ENCODE measurements around the gene ENTPD7.
A peak's percentile ranks its signal among the peaks of the same experiment; 100 is the strongest.

The ENTPD7 gene

DNA sequence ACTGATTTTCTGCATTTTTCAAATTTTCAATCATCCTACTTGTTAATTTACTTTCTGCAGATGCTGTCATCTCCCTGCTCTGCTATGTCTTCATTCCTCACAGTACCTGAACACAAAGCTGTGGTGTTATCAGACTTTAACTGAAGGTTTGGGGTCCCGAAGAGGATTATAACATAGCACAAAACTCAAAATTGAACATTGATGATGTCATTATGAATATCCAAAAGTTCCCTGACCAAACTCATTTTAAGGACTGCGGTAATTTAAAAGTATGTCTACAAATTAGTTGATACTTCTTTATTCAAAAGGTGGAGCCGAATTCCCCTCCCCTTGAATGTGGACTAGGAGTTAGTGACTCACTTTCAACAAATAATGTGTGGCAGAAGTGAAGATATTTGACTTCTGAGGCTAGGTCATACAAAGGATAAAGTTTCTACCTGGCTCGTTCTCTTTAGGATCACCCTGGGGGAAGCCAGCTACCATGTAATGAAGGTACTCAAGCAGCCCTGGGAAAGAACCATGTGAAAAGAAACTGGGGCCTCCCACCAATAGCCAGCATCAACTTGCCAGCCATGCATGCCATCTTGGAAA lies 6.4 kb upstream of the ENTPD7 start:
- DNase-seq: no peak

DNA sequence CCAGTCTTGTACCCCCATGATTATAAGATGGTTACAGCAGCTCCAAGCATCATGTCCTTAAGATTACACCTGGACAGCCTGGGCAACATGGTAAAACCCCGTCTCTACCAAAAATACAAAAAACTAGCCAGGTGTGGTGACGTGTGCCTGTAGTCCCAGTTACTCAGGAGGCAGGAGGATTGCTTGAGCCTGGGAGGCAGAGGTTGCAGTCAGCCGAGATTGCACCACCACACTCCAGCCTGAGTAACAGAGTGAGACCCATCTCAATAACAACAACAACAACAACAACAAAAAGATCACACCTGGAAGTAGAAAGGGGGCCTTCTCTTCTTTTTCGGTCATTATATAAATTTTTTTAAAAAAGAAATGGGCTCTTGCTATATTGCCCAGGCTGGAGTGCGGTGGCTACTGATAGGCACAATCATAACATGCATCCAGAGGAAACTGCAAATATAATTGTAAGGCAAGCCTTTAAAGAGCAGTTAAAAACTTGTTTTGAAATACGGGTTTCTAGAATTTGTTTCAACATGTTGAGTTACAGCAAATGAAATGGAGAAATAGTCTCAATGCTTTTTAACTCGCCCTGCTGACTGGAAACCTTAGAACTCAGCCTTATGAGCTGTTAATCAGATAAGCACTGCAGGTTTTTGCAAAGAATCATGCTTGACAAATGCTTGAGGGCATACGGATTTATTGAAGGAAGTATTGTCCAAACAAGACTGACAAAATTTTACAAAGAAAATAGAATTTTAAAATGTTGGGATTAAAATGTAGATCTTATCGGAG lies 4.7 kb upstream of the ENTPD7 start:
- DNase-seq: no peak

DNA sequence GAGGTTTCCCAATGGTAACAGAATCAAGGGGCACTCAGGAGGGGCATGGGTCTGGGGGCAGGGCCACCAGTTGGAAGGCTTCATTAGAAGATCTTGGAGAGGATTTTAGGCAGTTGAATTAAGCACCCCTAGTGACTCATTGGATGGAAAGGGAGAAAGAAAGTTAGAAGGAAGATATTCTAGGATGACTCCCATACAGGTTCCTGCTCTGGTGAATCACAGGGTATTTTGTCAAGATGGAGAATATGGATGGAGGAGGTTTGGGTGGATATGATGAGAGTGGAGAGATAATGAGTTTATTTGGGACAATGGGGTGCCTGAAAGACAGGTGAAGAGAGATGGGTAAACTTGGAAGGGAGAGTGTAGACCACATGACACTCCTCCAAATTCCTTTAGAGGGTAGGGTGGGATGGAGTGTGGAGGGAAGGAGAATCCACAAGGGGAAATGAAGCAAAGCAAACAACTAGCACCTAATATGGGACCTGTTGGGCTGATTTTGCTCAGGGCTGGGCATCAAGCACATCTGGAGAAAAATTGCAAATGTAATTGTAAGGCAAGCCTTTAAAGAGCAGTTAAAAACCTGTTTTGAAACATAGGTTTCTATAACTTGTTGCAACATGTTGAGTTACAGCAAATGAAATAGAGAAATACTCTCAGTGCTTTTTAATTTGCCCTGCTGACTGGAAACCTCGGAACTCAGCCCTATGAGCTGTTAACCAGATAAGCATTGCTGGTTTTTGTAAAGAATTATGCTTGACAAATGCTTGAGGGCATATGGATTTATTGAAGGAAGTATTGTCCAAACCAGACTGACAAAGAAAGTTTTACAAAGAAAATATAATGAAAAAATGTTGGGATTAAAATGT lies 2.9 kb upstream of the ENTPD7 start:
- no peak for DNase-seq

DNA sequence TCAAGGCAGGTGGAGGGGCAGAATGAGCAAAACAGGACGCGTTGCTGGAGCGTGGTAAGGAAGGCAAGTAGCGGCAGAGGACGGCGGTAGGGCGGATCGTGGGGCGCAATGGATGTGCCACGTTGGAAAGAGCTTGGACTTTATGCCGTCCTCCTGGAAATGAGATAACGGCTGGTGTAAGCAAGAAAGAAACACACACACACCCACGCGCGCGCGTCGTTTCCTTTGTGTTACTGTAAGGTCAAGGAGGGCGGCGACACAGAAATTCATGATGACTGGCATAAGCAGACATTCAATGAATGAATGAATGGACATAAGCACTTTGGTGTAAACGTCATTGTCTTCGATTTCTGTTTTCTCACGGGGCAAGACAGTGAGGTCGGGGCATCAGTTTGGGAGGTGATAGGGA lies 683 bp upstream of the ENTPD7 start:
- peak; percentile 59 for DNase-seq

DNA sequence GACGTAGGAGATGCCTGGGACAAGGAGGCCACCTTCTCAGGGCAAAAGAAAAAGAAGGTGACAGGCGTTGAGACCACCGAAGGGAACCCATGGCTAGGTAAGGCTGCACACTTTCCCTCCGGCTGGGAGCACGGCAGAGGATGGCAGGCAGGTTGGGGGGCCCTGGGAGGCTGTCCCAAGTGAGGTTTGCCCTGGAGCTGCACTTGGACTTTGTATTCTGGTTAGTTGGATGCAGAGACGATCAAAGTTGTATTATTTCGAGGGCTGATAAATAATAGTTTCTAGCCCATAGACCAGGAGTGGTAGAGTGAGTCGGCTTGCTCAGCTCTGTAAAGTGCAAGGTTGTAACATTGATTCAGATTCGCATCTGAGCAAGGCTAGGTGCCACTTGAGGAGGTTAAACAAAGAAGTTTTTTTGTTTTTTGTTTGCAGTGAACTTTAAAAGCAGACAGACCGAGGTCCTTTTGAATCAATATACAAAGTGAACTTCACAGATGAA lies 608 bp downstream of the ENTPD7 start:
- no peak for DNase-seq

DNA sequence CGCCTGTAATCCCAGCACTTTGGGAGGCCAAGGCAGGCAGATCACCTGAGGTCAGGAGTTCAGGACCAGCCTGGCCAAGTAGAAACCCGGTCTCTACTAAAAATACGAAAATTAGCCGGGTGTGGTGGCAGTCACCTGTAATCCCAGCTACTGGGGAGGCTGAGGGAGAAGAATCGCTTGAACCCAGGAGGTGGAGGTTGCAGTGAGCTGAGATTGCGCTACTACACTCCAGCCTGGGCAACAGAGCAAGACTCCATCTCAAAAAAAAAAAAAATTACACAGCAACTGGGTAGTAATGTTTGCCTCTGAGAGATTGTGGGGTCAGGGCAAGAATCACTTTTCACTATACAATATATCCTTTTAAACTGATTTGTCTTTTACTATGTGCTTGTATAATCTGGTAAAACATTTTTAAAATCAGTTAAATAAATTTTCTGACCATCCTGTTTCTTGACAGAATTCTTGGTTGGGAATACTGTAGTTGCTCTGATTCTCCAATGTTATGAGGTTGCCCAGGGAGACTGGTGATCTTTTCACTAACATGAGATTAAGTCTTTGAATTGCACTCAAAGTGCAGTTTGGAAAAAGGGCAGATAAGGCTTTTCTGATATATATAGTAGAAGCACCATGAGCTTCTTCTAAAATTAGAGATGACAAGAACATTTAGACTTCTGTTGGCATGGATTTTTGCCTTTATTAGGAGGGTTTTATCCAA lies 1.5 kb downstream of the ENTPD7 start:
- no peak for DNase-seq

DNA sequence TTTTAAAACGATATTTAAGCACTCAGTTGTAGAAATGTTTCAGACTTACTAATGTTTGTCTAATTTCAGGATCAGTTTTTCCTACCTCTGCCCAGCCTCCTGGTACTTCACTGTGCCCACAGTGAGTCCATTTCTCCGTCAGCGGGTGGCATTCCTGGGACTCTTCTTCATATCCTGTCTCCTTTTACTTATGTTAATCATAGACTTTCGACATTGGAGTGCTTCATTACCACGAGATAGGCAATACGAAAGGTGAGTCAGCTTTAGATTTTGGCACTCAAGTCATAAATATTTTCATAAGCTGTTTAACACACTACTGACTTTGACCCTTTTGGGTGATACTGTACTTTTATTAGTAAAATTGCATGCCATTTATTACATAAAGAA lies 2.1 kb downstream of the ENTPD7 start:
- DNase-seq: no peak

DNA sequence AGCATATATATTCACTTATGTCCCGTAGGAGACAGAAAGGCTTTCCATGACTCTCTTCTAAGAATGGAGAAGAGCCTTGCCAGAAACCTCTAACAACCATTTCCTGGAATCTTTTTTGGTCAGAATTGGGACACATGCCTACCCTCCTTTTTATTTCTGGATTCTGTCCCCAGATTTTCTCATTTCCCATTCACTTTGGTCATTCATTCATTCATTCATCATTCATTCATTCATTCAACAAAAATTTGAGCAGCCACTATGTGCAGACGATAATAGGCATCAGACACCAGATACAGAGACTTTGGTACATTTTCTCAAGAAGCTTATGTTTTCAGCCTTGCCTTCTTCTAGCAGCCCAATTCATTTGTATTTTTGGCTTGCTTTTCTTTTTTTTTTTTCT lies 6.0 kb downstream of the ENTPD7 start:
- DNase-seq: no peak

DNA sequence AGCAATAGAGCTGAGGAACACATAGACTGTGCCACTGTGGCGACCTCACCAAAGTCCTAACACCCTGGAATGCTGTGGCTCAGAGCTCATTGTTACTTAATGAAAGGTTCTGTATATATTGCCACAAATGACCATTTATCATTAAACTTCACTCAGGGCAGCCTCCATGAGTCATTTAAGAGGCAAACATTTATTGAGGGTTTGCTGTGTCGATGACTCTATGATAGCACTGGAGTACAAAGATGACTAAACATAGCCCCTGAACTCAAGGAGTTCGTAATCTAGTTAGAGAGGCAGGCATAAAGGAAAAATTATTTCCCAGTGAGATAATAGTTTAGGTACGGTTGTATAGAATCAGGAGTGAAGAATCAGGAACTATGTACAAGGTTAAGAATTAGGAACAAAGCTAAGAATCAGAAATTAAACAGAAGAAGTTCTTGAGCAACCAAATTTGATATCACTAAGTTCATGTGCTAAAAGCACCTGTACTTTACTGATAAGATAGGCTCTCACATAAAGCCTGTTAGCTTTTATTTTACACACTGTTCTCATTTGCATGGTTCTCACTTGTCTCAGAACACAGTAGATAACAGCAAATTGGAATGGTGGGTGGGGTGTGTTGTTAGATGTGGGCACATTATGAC lies 7.9 kb downstream of the ENTPD7 start:
- DNase-seq: no peak

DNA sequence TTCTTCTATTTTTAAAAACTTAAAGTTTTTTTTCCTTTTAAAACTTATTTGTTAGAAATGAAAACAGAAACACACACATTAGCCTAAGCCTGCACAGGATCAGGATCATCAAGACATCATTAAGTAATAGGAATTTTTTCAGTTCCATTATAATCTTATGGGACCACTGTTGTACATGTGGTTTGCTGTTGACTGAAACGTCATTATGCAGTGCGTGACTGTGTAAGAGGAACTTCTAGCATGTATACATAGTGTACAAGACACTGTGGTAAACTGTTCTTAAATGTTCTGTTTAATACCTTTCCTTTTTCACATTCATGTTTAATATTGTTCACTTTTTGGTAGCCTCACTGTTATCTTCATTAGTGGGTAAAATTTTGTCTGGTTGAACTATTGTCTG lies 12.1 kb downstream of the ENTPD7 start:
- no peak for DNase-seq

DNA sequence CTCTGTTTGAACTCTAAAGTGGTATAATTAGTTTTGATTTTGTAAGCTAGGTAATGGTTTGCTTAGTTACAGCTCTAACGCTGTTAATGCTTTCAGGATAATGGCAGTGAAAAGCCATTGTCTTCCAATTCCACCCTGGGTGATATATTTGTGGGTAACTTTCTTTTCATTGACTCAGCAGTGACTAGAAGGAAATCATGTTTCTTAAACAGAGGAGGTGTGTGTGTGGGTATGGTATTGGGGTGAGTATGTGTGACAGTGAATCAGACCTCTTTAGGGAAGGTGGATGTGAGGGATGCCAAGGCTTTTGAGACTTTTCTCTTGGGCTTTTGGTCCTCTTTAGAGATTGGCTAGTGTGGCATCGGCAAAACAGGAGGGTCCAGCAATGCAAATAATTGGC lies 13.6 kb downstream of the ENTPD7 start:
- DNase-seq: no peak

DNA sequence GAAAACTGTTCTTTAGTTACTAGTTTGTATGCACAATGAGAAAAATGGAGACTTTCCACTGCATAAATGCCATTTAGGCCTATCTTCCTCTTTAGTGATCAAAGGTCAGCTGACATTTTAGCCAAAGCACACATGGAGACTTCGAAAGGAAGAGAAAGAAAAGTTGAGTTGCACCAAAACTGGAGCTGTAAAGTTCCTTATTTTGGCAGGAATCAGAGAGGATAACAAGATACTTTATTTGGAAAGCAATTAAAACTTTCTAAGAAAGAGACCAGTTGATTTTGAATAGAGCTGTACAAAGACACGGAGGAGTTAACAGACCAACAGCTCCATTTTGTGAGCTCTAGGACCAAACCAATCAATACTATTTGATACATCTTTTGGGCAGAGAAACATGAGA lies 14.2 kb downstream of the ENTPD7 start:
- no peak for DNase-seq

DNA sequence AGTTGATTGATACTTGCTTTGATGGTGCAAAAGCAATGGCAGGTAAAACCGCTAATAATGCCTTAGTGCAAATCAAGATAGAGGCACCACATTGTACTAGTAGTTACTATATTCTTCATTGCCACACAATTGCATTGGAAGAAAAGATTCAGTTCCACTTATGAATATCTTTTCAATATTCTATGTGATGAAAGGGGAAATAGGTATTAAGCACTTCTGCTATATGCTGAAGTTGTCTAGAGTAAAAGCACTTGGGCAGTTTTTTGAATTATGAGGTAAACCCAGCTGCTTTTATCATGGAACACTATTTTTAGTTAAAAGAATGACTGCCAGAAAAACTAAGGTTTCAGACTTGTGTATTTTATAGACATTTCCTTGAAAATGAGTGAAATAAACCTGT lies 15.5 kb downstream of the ENTPD7 start:
- DNase-seq: no peak

DNA sequence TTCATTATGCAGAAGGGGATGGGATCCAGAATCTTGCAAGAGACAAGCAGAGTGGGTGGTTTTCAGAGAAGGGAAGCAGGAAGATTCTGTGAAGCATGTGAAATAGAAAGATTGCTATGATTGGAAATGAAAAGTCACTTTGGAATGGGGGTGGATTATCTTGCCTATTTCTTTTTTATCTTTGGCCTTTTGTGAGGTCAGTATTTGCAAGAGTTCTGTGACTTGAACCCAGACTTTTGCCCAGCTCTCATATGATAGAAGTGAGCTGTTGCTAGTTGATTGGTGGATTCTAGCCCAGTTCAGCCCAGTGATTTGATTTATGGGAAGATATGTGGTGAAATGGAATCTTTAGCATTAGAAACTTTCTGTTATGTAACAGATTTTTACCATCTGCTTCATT lies 17.1 kb downstream of the ENTPD7 start:
- no peak for DNase-seq

DNA sequence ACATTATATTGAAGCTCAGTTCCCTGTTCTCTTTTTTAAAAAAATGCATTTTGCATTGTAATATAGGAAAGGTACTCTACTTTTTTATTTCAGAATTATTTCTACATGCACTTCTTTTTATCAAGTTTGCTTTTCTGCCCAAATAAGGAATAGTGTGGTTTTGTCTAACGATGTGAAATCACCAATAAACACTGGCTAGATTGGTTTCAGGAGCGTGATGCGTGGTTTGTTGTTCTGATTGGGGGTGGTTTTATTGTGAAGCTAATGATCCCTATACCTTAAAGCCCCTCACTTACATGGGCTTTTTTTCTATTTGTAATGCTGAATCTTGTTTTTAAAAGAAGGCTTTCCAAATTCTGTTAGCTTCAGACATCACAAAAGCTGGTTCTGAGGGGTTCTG lies 17.6 kb downstream of the ENTPD7 start:
- no peak for DNase-seq

DNA sequence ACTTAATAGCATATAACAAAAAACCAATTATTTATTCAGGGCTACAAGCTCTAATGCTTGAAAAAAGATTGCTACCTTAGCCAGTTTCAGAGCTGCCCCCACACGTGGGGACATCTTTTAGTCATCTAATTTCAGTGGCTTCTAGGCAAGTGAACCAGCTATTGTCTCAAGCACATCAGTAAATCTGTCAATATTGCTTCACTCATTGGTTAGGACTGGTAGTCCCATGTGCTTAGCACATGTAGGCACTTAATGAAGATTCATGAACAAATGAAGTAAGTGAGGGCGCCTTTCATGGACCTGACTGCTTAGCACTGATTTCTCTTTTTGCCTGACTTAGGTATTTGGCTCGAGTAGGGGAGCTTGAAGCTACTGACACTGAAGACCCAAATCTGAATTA lies 19.6 kb downstream of the ENTPD7 start:
- DNase-seq: no peak

DNA sequence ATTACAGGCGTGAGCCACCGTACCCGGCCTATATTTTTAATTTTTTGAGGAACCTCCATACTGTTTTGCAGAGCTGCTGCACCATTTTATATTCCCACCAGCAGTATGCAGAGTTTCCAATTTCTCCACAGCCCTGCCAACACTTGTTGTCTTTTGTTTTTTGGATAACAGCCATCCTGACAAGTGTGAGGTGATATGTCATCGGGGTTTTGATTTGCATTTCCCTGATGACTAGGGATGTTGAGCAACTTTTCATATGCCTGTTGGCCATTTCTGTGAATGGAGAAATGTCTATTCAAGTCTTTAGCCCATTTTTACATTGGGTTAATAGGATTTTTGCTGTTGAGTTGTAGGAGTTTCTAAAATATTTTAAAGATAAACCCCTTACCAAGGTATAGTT lies 22.2 kb downstream of the ENTPD7 start:
- no peak for DNase-seq

DNA sequence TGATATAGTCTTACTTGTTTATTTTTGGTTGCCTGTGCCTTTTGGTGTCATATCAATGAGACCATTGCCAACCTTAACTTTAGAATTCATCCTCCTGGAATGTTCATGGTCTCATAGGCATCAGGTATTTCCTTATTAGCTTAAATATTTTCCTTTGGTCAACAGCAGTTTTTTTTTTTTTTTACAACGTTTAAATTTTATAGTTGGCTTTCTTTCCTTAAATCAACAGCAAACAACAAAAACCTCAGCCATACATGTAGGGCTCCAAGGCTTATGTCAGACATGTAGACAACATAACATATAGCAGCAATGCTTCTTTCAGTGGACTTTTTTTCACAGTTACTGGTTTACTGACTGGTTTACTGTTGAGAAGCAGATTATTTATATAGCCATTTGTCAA lies 22.7 kb downstream of the ENTPD7 start:
- no peak for DNase-seq

DNA sequence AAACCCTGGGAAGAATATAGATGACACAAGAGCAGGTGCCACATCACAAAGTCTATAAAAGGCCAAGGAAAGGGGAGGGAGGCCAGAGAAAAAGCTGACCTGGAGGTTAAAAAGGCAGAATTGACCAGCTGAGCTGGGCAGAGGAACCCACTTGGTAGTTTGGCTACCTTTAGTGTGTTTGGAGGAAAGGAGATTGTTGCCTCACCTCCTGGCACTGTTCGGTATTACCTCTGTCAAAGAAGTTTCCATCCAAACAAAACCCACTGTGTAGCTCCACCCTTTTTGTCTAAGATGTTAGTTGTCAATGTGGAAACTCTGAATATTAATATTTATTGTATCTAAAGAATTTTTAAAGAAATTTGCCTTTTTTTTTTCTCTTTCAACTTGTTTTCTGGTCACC lies 23.4 kb downstream of the ENTPD7 start:
- no peak for DNase-seq

DNA sequence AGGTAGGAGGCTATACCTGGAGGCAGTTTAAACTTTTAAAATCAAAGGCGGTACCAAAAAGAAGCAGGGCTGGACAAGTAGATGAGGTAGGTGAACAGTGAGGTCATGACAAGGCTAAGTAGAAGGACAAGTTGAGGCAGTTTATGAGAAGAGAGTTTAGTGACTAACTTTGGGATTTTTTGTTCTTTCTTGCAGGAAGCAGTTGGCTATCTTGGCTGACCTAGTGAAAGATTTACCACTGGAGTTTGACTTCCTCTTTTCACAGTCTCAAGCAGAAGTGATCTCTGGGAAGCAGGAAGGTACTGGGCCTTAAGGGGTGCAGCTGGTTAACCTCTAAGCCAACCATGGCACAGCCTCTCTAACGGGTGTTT lies 26.3 kb downstream of the ENTPD7 start:
- no peak for DNase-seq

DNA sequence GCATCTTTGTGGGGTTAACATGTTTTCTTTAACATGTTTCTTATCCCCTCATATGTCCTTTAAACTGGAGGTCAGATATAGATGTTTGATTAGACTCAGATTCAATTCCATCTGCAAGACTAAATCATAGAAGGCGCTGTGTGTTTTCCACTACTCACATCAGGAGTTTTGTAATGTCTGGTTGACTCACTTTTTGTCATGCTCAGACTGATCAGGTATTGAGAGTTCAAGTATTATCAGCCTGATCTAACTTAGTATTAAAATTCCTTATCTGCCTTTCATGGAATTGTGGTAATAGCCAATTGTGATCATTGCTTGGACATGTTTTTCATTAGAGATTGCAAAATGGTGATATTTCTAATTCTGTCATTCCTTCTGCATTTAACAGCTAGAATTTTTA lies 30.2 kb downstream of the ENTPD7 start:
- no peak for DNase-seq

DNA sequence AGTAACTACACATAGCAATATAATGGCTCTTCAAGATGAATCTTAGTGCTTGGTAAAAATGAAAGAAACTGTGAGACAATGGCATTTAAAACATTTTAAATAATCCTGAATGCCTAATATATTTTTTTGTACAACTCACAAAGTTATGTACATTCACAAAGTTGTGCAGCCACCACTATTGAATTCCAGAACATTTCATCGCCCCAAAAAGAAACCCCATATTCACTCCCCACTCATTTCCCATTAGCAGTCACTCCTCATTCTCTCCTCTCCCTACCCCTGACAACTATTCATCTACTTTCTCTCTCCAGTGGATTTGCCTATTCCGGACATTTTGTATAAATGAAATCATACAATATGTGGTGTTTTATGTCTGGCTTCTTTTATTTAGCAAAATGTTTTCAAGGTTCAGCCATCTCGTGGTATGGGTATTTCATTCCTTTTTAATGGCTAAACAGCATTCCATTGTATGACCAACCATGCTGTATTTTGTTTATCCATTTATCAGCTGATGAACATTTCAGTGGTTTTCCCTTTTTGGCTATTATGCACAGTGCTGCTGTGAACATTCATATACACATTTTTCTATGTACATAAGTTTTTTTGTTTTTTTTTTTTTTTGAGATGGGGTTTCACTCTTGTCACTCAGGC lies 34.7 kb downstream of the ENTPD7 start:
- DNase-seq: no peak

All from CD4-positive, alpha-beta T cell treated with Interleukin-17A for 4 hours (primary cell).